ENCODE data around the gene COBL.

COBL gene

GRCh38 chr7:51123322-51124019 lies 193.1 kb downstream of the COBL start:
- peak; percentile 59 for ATAC-seq (replicated peaks; ENCODE audit: extremely low read depth, poor library complexity, severe bottlenecking)
- H3K36me3 Mint-ChIP-seq (ENCODE audit: insufficient read depth) = no peaks in the 10 kb centered on the region
- DNase-seq (ENCODE audit: low spot score in 2 of 2) = no peak
- no peaks in the 10 kb centered on the region for H3K4me1 Mint-ChIP-seq
- no peak overlapping the region for H3K4me3 Mint-ChIP-seq
- H3K9me3 Mint-ChIP-seq = no peaks in the 10 kb centered on the region
- H3K27me3 Mint-ChIP-seq = no peaks in the 10 kb centered on the region
- no peak overlapping the region for H3K27ac Mint-ChIP-seq (ENCODE audit: low read depth)

GRCh38 chr7:51121931-51122425 lies 194.6 kb downstream of the COBL start:
- Mint-ChIP-seq H3K27ac (ENCODE audit: low read depth) (peak overlapping the region; percentile 38), H3K27me3 (no peaks in the 10 kb centered on the region), H3K4me3 (peak overlapping the region; percentile 28), H3K4me1 (no peaks in the 10 kb centered on the region), H3K36me3 (ENCODE audit: insufficient read depth) (no peaks in the 10 kb centered on the region), H3K9me3 (no peaks in the 10 kb centered on the region)
- no peak for ATAC-seq (replicated peaks; ENCODE audit: extremely low read depth, poor library complexity, severe bottlenecking)
- DNase-seq (ENCODE audit: low spot score in 2 of 2) = no peak

GRCh38 chr7:51121036-51121790 lies 195.4 kb downstream of the COBL start:
- Mint-ChIP-seq H3K36me3 (ENCODE audit: insufficient read depth) (no peaks in the 10 kb centered on the region), H3K27ac (ENCODE audit: low read depth) (peak overlapping the region; percentile 45), H3K4me1 (no peaks in the 10 kb centered on the region), H3K4me3 (no peak overlapping the region), H3K9me3 (peaks cover 2% of the 10 kb centered on the region), H3K27me3 (no peaks in the 10 kb centered on the region)
- no peak for DNase-seq (ENCODE audit: low spot score in 2 of 2)
- peak; percentile 29 for ATAC-seq (replicated peaks; ENCODE audit: extremely low read depth, poor library complexity, severe bottlenecking)

GRCh38 chr7:51118628-51119027 lies 198.0 kb downstream of the COBL start:
- no peak for DNase-seq (ENCODE audit: low spot score in 2 of 2)
- H3K36me3 Mint-ChIP-seq (ENCODE audit: insufficient read depth) = no peaks in the 10 kb centered on the region
- peaks cover 8% of the 10 kb centered on the region for H3K9me3 Mint-ChIP-seq
- H3K27ac Mint-ChIP-seq (ENCODE audit: low read depth) = no peak overlapping the region
- no peaks in the 10 kb centered on the region for H3K4me1 Mint-ChIP-seq
- H3K27me3 Mint-ChIP-seq = no peaks in the 10 kb centered on the region
- no peak overlapping the region for H3K4me3 Mint-ChIP-seq
- no peak for ATAC-seq (replicated peaks; ENCODE audit: extremely low read depth, poor library complexity, severe bottlenecking)

DNA sequence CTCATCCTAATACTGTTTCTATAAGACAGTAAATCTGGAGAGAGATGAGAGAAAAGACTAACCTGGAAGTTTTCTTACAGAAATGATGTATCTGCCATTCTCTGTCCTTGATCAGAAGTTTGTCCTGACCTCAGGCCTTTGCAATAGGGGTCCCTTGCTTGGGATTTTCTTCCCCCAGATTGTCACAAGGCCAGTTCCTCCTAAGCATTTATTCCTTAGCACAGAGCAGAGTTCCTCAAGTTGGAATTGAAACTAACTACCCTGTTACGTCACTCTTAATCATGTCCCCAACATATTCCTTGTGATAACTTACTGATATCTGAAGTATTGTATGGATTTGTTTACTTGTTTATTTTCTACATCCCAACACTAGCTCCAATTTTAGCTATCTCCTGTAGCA lies 202.1 kb downstream of the COBL start:
- peaks cover 8% of the 10 kb centered on the region for H3K9me3 Mint-ChIP-seq
- ATAC-seq (replicated peaks; ENCODE audit: extremely low read depth, poor library complexity, severe bottlenecking) (no peak), DNase-seq (ENCODE audit: low spot score in 2 of 2) (no peak)
- no peak overlapping the region for H3K4me3 Mint-ChIP-seq
- H3K27ac Mint-ChIP-seq (ENCODE audit: low read depth) = no peak overlapping the region
- no peaks in the 10 kb centered on the region for H3K27me3 Mint-ChIP-seq
- H3K4me1 Mint-ChIP-seq = no peaks in the 10 kb centered on the region
- no peaks in the 10 kb centered on the region for H3K36me3 Mint-ChIP-seq (ENCODE audit: insufficient read depth)

- ATAC-seq (replicated peaks; ENCODE audit: extremely low read depth, poor library complexity, severe bottlenecking) (no peak), DNase-seq (ENCODE audit: low spot score in 2 of 2) (no peak)
- Mint-ChIP-seq H3K9me3 (peaks cover 8% of the 10 kb centered on the region), H3K27ac (ENCODE audit: low read depth) (no peak overlapping the region), H3K4me3 (no peak overlapping the region), H3K36me3 (ENCODE audit: insufficient read depth) (no peaks in the 10 kb centered on the region), H3K4me1 (no peaks in the 10 kb centered on the region), H3K27me3 (no peaks in the 10 kb centered on the region)
Observed at GRCh38 chr7:51113962-51114361, 202.6 kb downstream of the COBL start.

GRCh38 chr7:51113560-51113959 lies 203.0 kb downstream of the COBL start:
- no peaks in the 10 kb centered on the region for H3K4me1 Mint-ChIP-seq
- DNase-seq (ENCODE audit: low spot score in 2 of 2) (no peak), ATAC-seq (replicated peaks; ENCODE audit: extremely low read depth, poor library complexity, severe bottlenecking) (no peak)
- H3K27ac Mint-ChIP-seq (ENCODE audit: low read depth) = no peak overlapping the region
- peaks cover 8% of the 10 kb centered on the region for H3K9me3 Mint-ChIP-seq
- no peaks in the 10 kb centered on the region for H3K36me3 Mint-ChIP-seq (ENCODE audit: insufficient read depth)
- H3K27me3 Mint-ChIP-seq = no peaks in the 10 kb centered on the region
- H3K4me3 Mint-ChIP-seq = no peak overlapping the region

DNA sequence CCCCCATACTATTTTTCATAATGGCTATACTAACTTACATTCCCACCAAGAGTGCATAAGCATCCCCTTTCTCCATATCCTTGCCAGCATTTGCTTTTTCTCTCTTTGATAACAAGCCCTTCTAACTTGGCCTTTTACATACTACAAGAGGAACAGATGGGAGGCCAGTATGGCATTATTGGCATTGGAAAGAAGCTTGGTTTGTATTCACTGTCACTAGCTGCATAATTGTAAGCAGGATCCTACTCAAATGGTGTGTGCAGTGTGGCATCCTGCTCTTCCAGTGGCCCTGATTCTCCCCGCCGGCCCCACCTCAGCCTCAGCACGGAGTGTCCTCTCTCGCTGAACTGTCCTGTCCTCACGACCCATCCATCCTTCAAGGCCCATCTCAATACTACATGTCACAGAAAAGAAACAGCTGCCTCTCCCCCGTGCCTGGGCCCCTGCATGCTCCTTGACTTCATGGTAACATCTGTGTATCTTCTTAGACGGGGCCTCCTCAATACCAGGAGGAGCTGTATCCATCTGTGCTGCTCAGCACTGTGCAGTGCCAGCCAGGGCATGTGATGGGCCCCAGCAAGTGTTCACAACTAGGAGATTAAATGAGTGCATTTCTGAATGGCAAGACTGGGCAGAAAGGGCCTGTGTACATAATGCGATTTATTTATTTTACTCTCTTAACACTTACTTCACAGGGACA lies 205.2 kb downstream of the COBL start:
- Mint-ChIP-seq H3K4me1 (no peaks in the 10 kb centered on the region), H3K27ac (ENCODE audit: low read depth) (peak overlapping the region; percentile 26), H3K27me3 (no peaks in the 10 kb centered on the region), H3K4me3 (no peak overlapping the region), H3K36me3 (ENCODE audit: insufficient read depth) (no peaks in the 10 kb centered on the region), H3K9me3 (peaks cover 8% of the 10 kb centered on the region)
- no peak for ATAC-seq (replicated peaks; ENCODE audit: extremely low read depth, poor library complexity, severe bottlenecking)
- no peak for DNase-seq (ENCODE audit: low spot score in 2 of 2)

GRCh38 chr7:51108134-51108533 lies 208.5 kb downstream of the COBL start:
- H3K27me3 Mint-ChIP-seq = no peaks in the 10 kb centered on the region
- H3K36me3 Mint-ChIP-seq (ENCODE audit: insufficient read depth) = no peaks in the 10 kb centered on the region
- H3K27ac Mint-ChIP-seq (ENCODE audit: low read depth) = no peak overlapping the region
- DNase-seq (ENCODE audit: low spot score in 2 of 2) (no peak), ATAC-seq (replicated peaks; ENCODE audit: extremely low read depth, poor library complexity, severe bottlenecking) (no peak)
- no peaks in the 10 kb centered on the region for H3K9me3 Mint-ChIP-seq
- H3K4me3 Mint-ChIP-seq = no peak overlapping the region
- no peaks in the 10 kb centered on the region for H3K4me1 Mint-ChIP-seq

GRCh38 chr7:51104278-51104677 lies 212.3 kb downstream of the COBL start:
- H3K4me3 Mint-ChIP-seq = no peak overlapping the region
- no peak overlapping the region for H3K27ac Mint-ChIP-seq (ENCODE audit: low read depth)
- no peak for ATAC-seq (replicated peaks; ENCODE audit: extremely low read depth, poor library complexity, severe bottlenecking)
- no peaks in the 10 kb centered on the region for H3K4me1 Mint-ChIP-seq
- H3K27me3 Mint-ChIP-seq = no peaks in the 10 kb centered on the region
- H3K36me3 Mint-ChIP-seq (ENCODE audit: insufficient read depth) = no peaks in the 10 kb centered on the region
- no peaks in the 10 kb centered on the region for H3K9me3 Mint-ChIP-seq
- DNase-seq (ENCODE audit: low spot score in 2 of 2) = no peak

DNA sequence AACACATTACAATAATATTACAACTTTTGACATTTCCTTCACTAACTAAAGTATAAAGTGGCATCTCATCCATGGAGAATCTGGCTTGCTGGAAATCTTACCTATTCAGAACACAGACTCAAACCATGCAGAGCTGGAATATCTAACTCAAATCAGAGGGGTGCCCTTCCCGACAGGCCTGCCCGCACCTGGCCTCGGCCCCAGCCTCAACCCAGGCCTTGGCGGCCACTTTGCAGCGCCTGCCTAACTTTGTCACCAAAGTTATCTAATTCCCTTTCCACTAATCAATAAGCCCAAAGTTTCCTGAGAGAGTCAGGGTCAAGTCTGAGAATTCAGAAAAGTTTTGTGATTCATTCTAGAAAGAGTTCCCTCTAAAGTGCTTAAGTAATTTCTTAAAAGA lies 212.9 kb downstream of the COBL start:
- Mint-ChIP-seq H3K4me1 (no peaks in the 10 kb centered on the region), H3K27ac (ENCODE audit: low read depth) (no peak overlapping the region), H3K27me3 (no peaks in the 10 kb centered on the region), H3K4me3 (no peak overlapping the region), H3K9me3 (no peaks in the 10 kb centered on the region), H3K36me3 (ENCODE audit: insufficient read depth) (no peaks in the 10 kb centered on the region)
- ATAC-seq (replicated peaks; ENCODE audit: extremely low read depth, poor library complexity, severe bottlenecking) = no peak
- DNase-seq (ENCODE audit: low spot score in 2 of 2) = no peak

DNA sequence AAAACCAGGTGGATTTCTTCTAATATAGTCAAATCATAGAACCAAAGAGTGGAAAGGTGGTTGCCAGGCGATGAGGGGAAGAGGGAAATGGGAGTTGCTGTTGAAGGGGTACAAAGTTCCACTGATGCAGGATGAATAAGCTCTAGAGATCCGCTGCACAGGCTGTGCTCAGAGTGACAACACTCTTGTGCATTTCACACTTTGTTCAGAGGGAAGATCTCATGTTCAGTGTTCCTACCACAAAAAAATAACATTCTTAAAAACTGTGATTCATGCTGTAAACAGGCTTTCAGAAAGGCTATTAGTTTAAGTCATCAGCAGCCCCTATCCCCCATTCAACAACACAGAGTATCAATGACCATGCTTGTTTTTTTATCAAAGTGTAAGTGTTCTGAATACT lies 213.8 kb downstream of the COBL start:
- no peak overlapping the region for H3K27ac Mint-ChIP-seq (ENCODE audit: low read depth)
- H3K9me3 Mint-ChIP-seq = no peaks in the 10 kb centered on the region
- DNase-seq (ENCODE audit: low spot score in 2 of 2) = no peak
- H3K4me3 Mint-ChIP-seq = no peak overlapping the region
- no peak for ATAC-seq (replicated peaks; ENCODE audit: extremely low read depth, poor library complexity, severe bottlenecking)
- H3K36me3 Mint-ChIP-seq (ENCODE audit: insufficient read depth) = no peaks in the 10 kb centered on the region
- H3K4me1 Mint-ChIP-seq = no peaks in the 10 kb centered on the region
- H3K27me3 Mint-ChIP-seq = no peaks in the 10 kb centered on the region
